WTC11 (cell line): Measurements from ENCODE around the gene CBFA2T3. TPM values are rescaled to one million over a fixed set of nuclear protein-coding genes. Genes with fewer than 3 reads are reported as not detected.

Source experiments
- ATAC-seq: fragments of 200-7000 bp; cut with Tn5 transposase; 2 replicates; pipeline ENCODE4 v1.10.0; 2021; ENCODE audit warnings: mild to moderate bottlenecking, moderate library complexity
- CTCF ChIA-PET: fragments of 300-600 bp; sonication (Branson Sonifier 250); formaldehyde crosslinking; loops from one replicate; lab custom pipeline; 2021; ENCODE audit warnings: antibody characterized with exemption; lab: Charles Lee
- POLR2A ChIA-PET: fragments of 350-600 bp; sonication (Branson Sonifier 250); formaldehyde crosslinking; loops from one replicate; lab custom pipeline; 2021; ENCODE audit warnings: antibody characterized with exemption; lab: Charles Lee
- DNase-seq: peaks from one replicate; pipeline ENCODE4 v3.0.0; 2021; ENCODE audit warnings: low spot score
- H3K27ac Mint-ChIP-seq: 2 replicates; pipeline ENCODE4 v1.8.0; 2021; ENCODE audit warnings: mixed read lengths
- H3K27me3 Mint-ChIP-seq: 2 replicates; pipeline ENCODE4 v1.8.0; 2021; ENCODE audit warnings: low read depth, mild to moderate bottlenecking, moderate library complexity, mixed read lengths
- H3K36me3 Mint-ChIP-seq: 2 replicates; pipeline ENCODE4 v1.8.0; 2021; ENCODE audit warnings: mixed read lengths
- H3K4me1 Mint-ChIP-seq: 2 replicates; pipeline ENCODE4 v1.8.0; 2022; ENCODE audit warnings: mixed read lengths
- H3K4me3 Mint-ChIP-seq: 2 replicates; pipeline ENCODE4 v1.8.0; 2021; ENCODE audit warnings: mild to moderate bottlenecking, moderate library complexity, mixed read lengths
- H3K9me3 Mint-ChIP-seq: 2 replicates; pipeline ENCODE4 v1.8.0; 2021; ENCODE audit warnings: mixed read lengths
- ATF6 ChIP-seq: sonication (generic); formaldehyde crosslinking; IDR thresholded peaks from 2 replicates; pipeline ENCODE4 v1.8.1; 2023; ENCODE audit warnings: mild to moderate bottlenecking, missing genetic modification reagents
- CTCF ChIP-seq: fragments of 200-600 bp; IDR thresholded peaks from 2 replicates; pipeline ENCODE4 v1.8.0; 2022; ENCODE audit warnings: antibody characterized with exemption
- EMX1 ChIP-seq: fragments of 250-450 bp; sonication (Bioruptor Pico); IDR thresholded peaks from 2 replicates; pipeline ENCODE4 v1.8.0; 2021; ENCODE audit warnings: mild to moderate bottlenecking
- FOXK1 ChIP-seq: sonication (generic); formaldehyde crosslinking; IDR thresholded peaks from 2 replicates; pipeline ENCODE4 v1.8.0; 2022; ENCODE audit warnings: mild to moderate bottlenecking, moderate library complexity, missing genetic modification reagents
- HMGA2 ChIP-seq: fragments of 250-450 bp; sonication (Bioruptor Pico); IDR thresholded peaks from 2 replicates; pipeline ENCODE4 v1.4.0; 2021; ENCODE audit warnings: mild to moderate bottlenecking, moderate library complexity
- IRF1 ChIP-seq: sonication (generic); formaldehyde crosslinking; IDR thresholded peaks from 2 replicates; pipeline ENCODE4 v1.8.0; 2023; ENCODE audit warnings: missing genetic modification reagents
- JAZF1 ChIP-seq: fragments of 250-450 bp; sonication (Bioruptor Pico); IDR thresholded peaks from 2 replicates; pipeline ENCODE4 v1.9.0; 2021; ENCODE audit warnings: moderate library complexity, mild to moderate bottlenecking, inconsistent platforms
- MYBL2 ChIP-seq: sonication (generic); formaldehyde crosslinking; IDR thresholded peaks from 2 replicates; pipeline ENCODE4 v1.8.1; 2023; ENCODE audit warnings: mild to moderate bottlenecking, moderate library complexity, missing genetic modification reagents
- NR1H2 ChIP-seq: sonication (generic); formaldehyde crosslinking; IDR thresholded peaks from 2 replicates; pipeline ENCODE4 v1.9.0; 2021; ENCODE audit warnings: mild to moderate bottlenecking, moderate library complexity, missing genetic modification reagents
- OVOL2 ChIP-seq: fragments of 250-450 bp; sonication (Bioruptor Pico); IDR thresholded peaks from 2 replicates; pipeline ENCODE4 v1.9.0; 2021; ENCODE audit warnings: mild to moderate bottlenecking, borderline replicate concordance
- ZNF232 ChIP-seq: sonication (generic); formaldehyde crosslinking; IDR thresholded peaks from 2 replicates; pipeline ENCODE4 v1.8.0; 2022; ENCODE audit warnings: mild to moderate bottlenecking, missing genetic modification reagents
- ZNF423 ChIP-seq: fragments of 250-450 bp; sonication (Bioruptor Pico); IDR thresholded peaks from 2 replicates; pipeline ENCODE4 v2.1.2; 2022; ENCODE audit warnings: mild to moderate bottlenecking, moderate library complexity
- ZNF671 ChIP-seq: fragments of 250-450 bp; sonication (Bioruptor Pico); IDR thresholded peaks from 2 replicates; pipeline ENCODE4 v1.8.0; 2021; ENCODE audit warnings: mild to moderate bottlenecking
- total RNA-seq: library from RNA; stranded (reverse); gene quantifications from 3 replicates; pipeline ENCODE4 v1.2.3, GENCODE V29; 2021
- TF ChIP-seq, protein P1 (sequence below): sonication (generic); formaldehyde crosslinking; IDR thresholded peaks from 2 replicates; pipeline ENCODE4 v1.8.0; 2023; ENCODE audit warnings: missing genetic modification reagents, mild to moderate bottlenecking, borderline replicate concordance
- TF ChIP-seq, protein P2 (sequence below): fragments of 250-450 bp; sonication (Bioruptor Pico); IDR thresholded peaks from 2 replicates; pipeline ENCODE4 v1.9.0; 2021; ENCODE audit warnings: mild to moderate bottlenecking
- TF ChIP-seq, protein P3 (sequence below): sonication (generic); formaldehyde crosslinking; IDR thresholded peaks from 2 replicates; pipeline ENCODE4 v1.8.1; 2022; ENCODE audit warnings: low read depth, mild to moderate bottlenecking, moderate library complexity, missing genetic modification reagents, borderline replicate concordance
- TF ChIP-seq, protein P4 (sequence below): sonication (generic); formaldehyde crosslinking; conservative IDR thresholded peaks from 2 replicates; pipeline ENCODE4 v1.8.1; 2022; ENCODE audit warnings: mild to moderate bottlenecking, missing genetic modification reagents

The CBFA2T3 gene
- total RNA-seq, 1 experiment from 2014 or later: 2.6 TPM

- TF ChIP-seq ATF6 (CRISPR knock-in tag) (no peak), ZNF423 (no peak), ZNF232 (CRISPR knock-in tag) (no peak), MYBL2 (no peak)
Measured at GRCh38 chr16:88836791-88837190, 140.2 kb downstream of the CBFA2T3 start (continued).

- CTCF ChIA-PET: no interaction called here
- Mint-ChIP-seq H3K27me3 (no peaks in the 10 kb centered on the region), H3K27ac (no peak overlapping the region), H3K9me3 (no peaks in the 10 kb centered on the region), H3K4me1 (no peaks in the 10 kb centered on the region), H3K36me3 (peaks cover 6% of the 10 kb centered on the region), H3K4me3 (no peak overlapping the region)
- no peak for DNase-seq
- no peak for ATAC-seq
- no peak for TF ChIP-seq NR1H2
- TF ChIP-seq, protein P1, sequence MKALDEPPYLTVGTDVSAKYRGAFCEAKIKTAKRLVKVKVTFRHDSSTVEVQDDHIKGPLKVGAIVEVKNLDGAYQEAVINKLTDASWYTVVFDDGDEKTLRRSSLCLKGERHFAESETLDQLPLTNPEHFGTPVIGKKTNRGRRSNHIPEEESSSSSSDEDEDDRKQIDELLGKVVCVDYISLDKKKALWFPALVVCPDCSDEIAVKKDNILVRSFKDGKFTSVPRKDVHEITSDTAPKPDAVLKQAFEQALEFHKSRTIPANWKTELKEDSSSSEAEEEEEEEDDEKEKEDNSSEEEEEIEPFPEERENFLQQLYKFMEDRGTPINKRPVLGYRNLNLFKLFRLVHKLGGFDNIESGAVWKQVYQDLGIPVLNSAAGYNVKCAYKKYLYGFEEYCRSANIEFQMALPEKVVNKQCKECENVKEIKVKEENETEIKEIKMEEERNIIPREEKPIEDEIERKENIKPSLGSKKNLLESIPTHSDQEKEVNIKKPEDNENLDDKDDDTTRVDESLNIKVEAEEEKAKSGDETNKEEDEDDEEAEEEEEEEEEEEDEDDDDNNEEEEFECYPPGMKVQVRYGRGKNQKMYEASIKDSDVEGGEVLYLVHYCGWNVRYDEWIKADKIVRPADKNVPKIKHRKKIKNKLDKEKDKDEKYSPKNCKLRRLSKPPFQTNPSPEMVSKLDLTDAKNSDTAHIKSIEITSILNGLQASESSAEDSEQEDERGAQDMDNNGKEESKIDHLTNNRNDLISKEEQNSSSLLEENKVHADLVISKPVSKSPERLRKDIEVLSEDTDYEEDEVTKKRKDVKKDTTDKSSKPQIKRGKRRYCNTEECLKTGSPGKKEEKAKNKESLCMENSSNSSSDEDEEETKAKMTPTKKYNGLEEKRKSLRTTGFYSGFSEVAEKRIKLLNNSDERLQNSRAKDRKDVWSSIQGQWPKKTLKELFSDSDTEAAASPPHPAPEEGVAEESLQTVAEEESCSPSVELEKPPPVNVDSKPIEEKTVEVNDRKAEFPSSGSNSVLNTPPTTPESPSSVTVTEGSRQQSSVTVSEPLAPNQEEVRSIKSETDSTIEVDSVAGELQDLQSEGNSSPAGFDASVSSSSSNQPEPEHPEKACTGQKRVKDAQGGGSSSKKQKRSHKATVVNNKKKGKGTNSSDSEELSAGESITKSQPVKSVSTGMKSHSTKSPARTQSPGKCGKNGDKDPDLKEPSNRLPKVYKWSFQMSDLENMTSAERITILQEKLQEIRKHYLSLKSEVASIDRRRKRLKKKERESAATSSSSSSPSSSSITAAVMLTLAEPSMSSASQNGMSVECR: no peak
- no peak for TF ChIP-seq FOXK1 (CRISPR knock-in tag)
- TF ChIP-seq ZNF671 (CRISPR knock-in tag): no peak
- TF ChIP-seq ZNF423: no peak
- no peak for TF ChIP-seq CTCF
- TF ChIP-seq, protein P2, sequence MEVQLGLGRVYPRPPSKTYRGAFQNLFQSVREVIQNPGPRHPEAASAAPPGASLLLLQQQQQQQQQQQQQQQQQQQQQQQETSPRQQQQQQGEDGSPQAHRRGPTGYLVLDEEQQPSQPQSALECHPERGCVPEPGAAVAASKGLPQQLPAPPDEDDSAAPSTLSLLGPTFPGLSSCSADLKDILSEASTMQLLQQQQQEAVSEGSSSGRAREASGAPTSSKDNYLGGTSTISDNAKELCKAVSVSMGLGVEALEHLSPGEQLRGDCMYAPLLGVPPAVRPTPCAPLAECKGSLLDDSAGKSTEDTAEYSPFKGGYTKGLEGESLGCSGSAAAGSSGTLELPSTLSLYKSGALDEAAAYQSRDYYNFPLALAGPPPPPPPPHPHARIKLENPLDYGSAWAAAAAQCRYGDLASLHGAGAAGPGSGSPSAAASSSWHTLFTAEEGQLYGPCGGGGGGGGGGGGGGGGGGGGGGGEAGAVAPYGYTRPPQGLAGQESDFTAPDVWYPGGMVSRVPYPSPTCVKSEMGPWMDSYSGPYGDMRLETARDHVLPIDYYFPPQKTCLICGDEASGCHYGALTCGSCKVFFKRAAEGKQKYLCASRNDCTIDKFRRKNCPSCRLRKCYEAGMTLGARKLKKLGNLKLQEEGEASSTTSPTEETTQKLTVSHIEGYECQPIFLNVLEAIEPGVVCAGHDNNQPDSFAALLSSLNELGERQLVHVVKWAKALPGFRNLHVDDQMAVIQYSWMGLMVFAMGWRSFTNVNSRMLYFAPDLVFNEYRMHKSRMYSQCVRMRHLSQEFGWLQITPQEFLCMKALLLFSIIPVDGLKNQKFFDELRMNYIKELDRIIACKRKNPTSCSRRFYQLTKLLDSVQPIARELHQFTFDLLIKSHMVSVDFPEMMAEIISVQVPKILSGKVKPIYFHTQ: no peak
- TF ChIP-seq JAZF1 (CRISPR knock-in tag): no peak
- no peak for TF ChIP-seq OVOL2 (CRISPR knock-in tag)
- TF ChIP-seq, protein P3, sequence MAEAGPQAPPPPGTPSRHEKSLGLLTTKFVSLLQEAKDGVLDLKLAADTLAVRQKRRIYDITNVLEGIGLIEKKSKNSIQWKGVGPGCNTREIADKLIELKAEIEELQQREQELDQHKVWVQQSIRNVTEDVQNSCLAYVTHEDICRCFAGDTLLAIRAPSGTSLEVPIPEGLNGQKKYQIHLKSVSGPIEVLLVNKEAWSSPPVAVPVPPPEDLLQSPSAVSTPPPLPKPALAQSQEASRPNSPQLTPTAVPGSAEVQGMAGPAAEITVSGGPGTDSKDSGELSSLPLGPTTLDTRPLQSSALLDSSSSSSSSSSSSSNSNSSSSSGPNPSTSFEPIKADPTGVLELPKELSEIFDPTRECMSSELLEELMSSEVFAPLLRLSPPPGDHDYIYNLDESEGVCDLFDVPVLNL (CRISPR knock-in tag): no peak
- no peak for TF ChIP-seq HMGA2 (CRISPR knock-in tag)
- no peak for TF ChIP-seq EMX1 (CRISPR knock-in tag)
- TF ChIP-seq IRF1: no peak
- TF ChIP-seq, protein P4, sequence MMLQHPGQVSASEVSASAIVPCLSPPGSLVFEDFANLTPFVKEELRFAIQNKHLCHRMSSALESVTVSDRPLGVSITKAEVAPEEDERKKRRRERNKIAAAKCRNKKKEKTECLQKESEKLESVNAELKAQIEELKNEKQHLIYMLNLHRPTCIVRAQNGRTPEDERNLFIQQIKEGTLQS (CRISPR knock-in tag): no peak
- TF ChIP-seq, all 79 proteins: peak for 0
- POLR2A ChIA-PET: no interaction called here
Measured at GRCh38 chr16:88835818-88836217, 141.2 kb downstream of the CBFA2T3 start.
